PFSK-1 (cell line): ENCODE data around the gene ZNF503.

Source experiments
- REST ChIP-seq, 2 experiments: IDR thresholded peaks; 2 replicates each; pipeline versions ENCODE4 v1.6.1 to v1.8.0; 2011 to 2012; ENCODE audit warnings: low read depth in 2 of 2, low read length in 2 of 2, control low read depth in 1 of 2, inconsistent platforms in 1 of 2, mild to moderate bottlenecking in 1 of 2, moderate library complexity in 1 of 2; ENCODE audit not compliant: insufficient read depth in 1 of 2
- SIN3A ChIP-seq: IDR thresholded peaks from 2 replicates; pipeline ENCODE4 v1.6.1; 2012; ENCODE audit warnings: mild to moderate bottlenecking, low read length, moderate library complexity, borderline replicate concordance; ENCODE audit not compliant: insufficient read depth
- TAF1 ChIP-seq: IDR thresholded peaks from 2 replicates; pipeline ENCODE4 v1.6.1; 2012; ENCODE audit warnings: low read length, control low read depth, borderline replicate concordance; ENCODE audit not compliant: insufficient read depth

- TF ChIP-seq REST (IDR thresholded peaks at IDR 0.05; ENCODE audit: insufficient read depth in 1 of 2, low read depth in 2 of 2, low read length in 2 of 2) (no peak), SIN3A (no peak), TAF1 (no peak)
Measured at GRCh38 chr10:75406462-75407223, 5.1 kb upstream of the ZNF503 start.
